ENCODE data around the gene RAD17.
"Not testable (repeated sequence)": the region's sequence is repeated elsewhere in the genome, so short reads cannot be mapped to it uniquely, and the experiment has no call there.

Gene RAD17

DNA sequence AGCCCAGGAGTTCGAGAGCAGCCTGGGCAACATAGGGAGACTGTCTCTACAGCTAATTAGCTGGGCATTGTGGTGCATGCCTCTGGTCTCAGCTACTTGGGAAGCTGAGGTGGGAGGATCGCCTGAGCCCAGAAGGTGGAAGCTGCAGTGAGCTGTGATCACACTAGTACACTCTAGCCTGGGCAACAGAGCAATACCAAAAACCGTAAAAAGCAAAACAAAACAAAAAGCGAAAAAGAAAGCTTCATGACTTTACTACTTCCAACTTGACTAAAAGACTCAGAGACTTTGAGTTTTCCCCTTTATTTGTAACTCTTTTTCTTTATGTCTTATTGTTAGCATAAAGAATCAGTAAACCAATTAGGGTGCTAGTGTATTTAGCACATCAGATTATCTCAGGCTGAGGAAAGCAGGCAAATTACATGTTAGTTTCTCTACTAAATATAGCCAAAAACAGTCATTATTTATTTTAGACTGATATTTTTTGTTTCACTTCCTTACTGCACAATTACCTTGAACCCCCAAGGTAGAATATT lies 5.4 kb downstream of the RAD17 start:
- DNase-seq: no peak

DNA sequence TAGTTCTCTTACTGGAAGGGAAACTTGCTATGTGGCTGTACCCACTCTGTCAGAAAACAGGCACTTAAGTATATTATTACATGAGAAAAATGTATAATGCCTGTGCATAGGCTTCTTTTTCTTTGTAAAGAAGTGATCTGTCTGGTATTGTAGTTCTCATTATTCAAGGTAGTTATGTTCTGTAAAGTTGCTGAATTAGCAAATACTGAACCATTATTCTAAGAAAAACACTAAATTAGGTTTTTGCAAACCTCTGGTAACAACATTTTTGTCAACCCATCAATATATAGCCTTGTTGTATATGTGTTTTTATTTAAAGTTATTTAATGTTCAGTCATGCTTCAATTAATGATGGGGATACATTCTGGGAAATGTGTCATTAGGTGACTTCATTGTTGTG lies 8.8 kb downstream of the RAD17 start:
- DNase-seq: no peak

DNA sequence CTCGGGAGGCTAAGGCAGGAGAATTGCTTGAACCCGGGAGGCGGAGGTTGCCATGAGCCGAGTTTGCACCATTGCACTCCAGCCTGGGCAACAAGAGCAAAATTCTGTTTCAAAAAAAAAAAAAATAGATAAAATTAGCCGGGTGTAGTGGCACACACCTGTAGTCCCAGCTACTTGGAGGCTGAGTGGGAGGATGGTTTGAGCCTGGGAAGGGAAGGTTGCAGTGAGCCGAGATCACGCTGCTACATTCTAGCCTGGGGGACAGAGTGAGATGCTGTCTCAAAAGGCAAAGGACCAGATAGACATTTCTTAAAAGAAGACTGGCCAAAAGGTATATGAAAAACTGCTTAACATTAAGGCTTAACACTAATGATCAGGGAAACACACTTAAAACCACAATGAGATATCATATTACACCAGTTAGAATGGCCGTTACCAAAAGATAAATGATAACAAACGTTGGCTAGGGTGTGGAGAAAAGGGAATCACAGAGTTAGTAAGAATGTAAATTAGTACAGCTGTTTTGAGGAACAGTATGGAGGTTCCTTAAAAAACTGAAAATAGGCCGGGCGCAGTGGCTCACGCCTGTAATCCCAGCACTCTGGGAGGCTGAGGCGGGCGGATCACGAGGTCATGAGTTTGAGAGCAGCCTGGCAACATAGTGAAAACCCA lies 35.2 kb downstream of the RAD17 start:
- DNase-seq: no peak

DNA sequence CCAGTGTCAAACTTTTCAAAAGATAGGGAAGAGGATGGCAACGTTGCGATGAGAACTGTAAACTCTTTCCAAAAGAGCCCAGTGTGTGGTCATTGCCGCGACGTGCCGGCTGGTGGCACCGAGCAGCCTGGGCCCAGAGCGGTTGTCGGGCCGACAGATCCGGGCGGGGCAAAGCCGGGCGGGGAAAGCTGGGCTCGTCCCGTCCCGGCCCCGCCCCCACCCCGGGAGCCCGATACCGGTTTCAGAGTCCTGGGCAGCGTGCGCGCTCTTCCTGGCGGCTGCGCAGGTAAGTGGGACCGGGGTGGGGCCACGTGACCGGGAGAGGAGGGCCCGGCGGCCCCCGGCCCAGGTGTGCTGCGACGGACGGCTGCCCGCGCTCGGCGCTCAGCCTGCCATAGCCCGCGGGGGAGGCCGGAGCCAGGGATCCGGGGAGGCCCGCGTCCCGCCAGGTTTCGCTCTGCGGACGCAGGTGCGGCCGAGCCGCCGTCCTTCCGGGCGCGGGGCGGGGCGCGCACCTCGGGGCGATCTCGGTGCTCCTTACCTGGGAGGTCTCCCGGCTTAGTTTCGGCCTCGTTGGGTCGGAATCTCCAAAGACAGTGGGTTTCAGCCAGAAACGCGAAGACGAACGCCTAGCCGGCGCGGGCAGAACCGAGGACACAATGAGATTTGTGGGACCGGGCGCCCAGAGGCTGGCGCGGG lies 45.4 kb downstream of the RAD17 start, which contains the start of gene MARVELD2:
Gene MARVELD2 (plus strand): TSS at position 232 of the 699 bp plus-strand sequence. CDS start 4,270 bp downstream, outside the sequence.
- peak; percentile 52 for DNase-seq

DNA sequence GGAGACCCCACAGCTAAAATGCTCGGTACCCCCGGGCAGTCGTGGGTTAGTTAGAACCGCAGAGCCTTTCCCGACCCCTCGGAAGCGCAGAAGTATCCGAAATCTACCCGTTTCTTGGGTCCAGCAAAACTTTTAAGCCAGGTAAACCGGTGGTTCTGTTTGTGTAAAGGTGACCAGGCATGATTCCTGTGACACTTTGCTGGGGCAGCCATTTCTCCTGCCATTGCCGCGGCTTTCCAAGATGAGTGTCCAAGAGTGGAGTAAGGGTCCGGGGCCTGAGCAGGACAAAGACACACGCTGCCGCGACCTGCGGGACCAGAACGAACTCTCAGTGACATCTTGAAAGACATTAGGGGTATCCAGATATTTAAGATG lies 46.0 kb downstream of the RAD17 start:
- DNase-seq: no peak

DNA sequence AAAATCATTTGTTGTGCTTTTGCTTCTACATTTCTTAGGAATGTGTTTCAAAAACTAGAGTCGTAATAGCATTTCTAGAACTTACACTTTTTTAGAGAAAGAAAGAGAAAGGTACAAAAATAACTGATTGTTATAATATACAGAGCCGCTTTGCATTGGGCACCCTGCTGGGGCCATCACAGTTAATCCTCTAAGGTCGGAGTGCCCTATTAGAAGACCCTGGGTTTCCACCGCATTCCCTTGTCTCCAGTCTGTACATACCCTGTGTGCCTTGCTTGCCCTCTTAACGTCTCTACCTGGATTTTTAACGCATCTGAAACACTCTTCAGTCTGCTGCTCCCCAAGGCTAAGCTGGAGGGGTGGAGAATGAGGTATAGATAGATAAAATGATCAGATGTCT lies 46.6 kb downstream of the RAD17 start:
- no peak for DNase-seq

DNA sequence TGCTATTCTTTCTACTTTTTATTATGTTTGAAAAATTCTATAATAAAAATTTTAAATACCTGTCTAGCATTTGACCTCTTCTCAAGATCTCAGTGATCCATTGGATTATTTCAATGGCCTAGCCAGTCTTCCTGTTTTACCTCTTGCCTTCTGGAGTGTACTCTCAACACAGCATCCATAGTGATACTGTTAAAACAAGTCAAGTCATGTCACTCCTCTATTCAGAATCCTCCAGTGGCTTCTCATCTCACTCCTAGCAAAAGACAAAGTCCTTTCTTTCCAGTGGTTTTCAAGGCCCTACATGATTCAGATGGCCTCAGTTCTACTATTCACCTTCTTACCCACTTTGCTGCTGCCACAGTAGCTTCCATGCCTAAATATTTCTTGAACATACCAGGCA lies 47.1 kb downstream of the RAD17 start:
- no peak for DNase-seq

DNA sequence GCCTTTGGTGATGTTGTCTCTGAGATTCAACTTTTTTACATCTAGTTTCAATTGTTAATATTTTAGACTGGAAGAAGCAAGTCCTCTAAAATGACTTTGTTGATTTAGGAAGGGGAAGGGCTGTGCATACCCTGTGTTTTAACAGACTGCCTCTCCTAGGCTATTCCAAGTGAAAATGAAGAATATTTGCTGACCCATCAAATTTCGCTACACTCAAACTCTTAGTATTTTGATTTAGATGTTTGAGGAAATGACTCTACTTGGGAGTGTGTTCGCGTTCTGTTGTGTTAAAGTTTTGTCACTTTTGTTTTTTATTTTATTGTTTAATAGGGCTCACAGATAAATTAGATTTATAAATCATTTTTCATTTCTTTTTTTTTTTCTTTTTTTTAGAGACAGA lies 48.9 kb downstream of the RAD17 start:
- no peak for DNase-seq

DNA sequence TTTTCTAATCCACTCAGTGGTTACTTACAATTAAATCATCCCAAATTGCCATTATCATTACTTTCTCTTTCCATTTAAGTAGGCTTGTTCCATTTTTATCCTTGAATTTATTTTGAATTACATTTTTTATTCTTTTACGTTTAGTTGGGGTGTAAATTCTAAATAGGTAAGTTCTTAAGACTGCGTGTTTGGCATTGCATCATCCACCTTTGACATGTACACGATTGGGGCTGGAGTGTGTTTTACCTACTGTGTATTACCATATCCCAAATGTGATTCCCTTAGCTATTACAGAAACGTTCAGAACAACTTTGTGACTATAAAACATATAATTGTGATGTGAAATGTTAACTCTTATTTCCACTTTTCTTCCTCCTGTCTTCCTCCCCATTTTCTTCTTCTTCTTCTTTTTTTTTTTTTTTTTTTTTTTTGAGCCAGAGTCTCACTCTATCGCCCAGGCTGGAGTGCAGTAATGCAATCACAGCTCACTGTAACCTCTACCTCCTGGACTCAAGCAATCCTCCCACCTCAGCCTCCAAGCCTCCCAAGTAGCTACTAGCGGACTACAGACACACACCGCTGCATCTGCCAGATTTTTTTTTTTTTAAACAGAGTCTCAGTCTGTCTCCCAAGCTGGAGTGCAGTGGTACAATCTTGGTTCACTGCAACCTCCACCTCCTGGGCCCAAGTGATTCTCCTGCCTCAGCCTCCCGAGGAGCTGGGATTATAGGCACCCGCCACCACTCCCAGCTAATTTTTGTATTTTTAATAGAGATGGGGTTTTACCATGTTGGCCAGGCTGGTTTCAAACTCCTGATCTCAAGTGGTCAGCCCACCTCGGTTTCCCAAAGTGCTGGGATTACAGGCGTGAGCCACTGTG lies 62.0 kb downstream of the RAD17 start:
- DNase-seq: no peak

DNA sequence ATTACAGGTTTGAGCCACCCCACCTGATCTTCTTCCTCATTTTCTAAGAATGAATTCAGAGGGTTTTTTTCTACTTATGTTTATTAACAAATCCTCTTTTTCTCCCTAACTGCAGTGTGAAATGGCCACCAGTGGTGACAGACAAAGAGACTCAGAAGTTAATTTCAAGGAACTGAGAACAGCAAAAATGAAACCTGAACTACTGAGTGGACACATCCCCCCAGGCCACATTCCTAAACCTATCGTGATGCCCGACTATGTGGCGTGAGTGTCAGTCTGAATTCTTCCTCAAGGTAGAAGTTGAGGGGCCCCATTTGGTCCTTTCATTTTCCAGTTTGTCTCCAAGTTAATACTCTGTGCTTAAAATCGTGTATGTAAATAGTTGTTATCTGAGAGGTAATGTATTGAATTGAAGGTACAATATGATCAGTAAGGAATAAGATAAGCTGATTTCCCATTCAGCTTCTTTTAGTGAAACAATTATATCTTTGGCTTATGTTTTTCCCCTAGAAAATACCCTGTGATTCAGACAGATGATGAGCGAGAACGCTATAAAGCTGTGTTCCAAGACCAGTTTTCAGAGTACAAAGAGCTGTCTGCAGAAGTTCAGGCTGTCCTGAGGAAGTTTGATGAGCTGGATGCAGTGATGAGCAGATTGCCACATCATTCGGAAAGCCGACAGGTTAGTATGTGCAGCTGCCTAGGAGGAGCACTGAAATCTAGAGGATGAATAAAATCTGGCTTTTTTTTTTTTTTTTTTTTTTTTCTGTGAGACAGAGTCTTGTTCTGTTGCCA lies 63.0 kb downstream of the RAD17 start:
- DNase-seq: peak; percentile 43

DNA sequence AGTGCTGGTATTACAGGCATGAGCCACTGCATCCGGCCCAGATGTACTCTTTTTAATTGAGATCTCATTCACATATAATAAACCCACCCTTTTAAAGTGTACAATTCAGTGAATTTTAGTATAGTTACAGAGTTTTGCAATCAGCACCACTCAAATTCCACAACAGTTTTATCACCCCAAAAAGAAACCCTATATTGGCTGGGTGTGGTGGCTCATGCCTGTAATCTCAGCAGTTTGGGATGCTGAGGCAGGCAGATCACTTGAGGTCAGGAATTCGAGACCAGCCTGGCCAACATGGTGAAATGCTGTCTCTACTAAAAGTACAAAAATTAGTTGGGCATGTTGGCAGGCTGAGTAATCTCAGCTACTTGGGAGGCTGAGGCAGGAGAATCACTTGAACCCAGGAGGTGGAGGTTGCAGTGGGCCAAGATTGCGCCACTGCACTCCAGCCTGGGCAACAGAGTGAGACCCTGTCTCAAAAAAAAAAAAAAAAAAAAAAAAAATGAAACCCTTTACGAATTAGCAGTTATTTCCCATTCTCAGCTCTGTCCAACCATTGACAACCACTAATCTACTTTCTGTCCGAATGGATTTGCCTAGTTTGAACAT lies 65.8 kb downstream of the RAD17 start:
- not testable (repeated sequence) for DNase-seq

DNA sequence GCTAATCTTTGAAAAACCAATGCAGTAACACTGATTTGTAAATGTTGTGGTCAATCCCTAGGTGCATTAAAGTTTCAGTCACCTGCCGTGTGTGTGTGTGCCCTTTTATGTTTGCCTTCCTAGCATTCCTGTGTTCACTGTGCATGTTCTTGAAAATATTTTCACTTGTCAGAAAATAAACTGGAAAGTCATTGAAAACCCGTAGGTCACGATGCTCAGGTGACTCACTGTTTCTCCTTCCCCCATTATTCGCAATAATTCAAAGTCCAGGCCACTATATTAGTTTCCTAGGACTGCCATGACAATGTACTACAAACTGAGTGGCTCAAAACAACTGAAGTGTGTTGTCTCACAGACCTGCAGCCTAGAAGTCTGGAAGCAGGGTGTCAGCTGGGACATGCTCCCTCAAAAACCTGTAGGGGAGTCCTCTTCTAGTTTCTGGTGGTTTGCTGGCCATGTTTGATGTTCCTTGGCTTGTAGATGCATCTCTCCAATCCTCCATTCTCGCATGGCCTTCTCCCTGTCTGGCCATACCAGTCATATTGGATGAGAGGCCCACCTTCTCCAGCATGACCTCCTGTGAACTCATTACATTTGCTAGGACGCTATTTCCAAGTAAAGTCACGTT lies 74.6 kb downstream of the RAD17 start:
- no peak for DNase-seq

DNA sequence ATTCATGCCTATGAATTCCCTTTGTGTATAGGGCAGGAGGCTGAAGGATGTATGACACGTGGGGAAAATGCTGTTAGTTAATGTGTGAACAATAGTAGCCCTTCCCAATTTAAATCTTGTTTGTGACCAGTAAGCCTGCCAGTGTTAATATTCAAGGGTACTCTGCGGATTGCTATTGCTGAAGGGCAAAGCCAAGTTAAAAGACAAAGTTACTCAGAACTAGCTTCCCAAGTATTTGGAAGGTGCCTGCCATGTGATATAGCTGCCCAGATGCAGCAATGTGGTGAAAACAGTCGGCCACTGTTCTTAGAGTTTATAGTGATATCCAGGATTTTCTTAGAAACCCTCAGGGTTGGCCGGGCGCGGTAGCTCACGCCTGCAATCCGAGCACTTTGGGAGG lies 79.9 kb downstream of the RAD17 start:
- DNase-seq: no peak

DNA sequence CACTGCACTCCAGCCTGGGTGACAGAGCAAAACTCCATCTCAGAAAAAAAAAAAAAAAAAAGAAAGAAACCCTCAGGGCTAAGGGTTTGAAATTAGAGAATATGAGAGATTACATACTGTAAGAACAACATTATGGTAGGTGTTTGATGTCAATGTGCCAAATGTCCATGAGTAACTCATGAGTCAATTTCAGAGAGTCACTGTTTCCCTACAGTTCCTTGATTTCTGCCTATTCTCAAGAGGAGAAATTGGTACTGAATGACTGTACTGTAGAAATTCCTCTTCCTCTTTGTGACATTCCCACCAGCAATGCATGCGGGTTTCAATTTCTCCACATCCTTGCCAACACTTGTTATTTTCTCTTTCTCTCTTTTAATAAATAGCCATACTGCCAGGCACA lies 80.5 kb downstream of the RAD17 start:
- no peak for DNase-seq

DNA sequence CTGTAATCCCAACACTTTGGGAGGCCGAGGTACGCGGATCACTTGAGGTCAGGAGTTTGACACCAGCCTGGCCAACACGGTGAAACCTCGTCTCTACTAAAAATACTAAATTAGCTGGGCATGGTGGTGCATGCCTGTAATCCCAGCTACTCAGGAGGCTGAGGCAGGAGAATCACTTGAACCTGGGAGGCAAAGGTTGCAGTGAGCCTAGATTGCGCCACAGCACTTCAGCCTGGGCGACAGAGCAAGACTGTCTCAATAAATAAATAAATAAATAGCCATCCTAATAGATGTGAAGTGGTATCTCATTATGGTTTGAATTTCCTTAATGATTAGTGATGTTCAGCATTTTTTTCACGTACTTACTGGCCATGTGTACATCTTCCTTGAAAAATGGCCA lies 80.9 kb downstream of the RAD17 start:
- DNase-seq: not testable (repeated sequence)

DNA sequence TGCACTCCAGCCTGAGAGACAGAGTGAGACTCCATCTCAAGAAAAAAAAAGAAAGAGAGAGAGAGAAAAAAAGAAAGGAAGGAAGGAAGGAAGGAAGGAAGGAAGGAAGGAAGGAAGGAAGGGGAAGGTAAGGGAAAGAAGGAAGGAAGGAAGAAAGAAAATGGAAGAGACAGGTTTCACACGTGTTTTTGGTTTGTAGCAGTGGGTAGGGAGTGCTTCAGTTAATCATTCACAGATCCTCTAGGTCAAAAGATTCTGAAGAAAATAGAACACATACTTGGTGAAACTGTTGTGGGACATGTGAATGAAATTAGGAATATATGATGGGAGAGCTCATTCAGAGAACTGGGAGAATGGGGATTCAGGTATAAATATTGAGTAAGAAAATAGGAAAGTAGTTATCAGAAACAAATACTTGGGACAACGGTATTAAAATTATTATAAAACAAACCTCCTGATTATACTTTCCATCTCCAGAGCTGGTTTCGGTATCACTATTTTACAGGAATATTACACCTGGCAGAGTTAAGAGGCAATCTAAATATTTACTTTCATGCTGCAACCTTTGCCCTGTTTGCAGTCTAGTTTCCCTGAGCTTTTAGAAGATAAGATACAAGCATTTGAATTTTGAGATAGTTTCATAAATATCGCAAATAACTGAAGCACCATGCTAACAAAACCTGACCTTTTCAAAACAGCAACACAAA lies 82.5 kb downstream of the RAD17 start:
- no peak for DNase-seq

DNA sequence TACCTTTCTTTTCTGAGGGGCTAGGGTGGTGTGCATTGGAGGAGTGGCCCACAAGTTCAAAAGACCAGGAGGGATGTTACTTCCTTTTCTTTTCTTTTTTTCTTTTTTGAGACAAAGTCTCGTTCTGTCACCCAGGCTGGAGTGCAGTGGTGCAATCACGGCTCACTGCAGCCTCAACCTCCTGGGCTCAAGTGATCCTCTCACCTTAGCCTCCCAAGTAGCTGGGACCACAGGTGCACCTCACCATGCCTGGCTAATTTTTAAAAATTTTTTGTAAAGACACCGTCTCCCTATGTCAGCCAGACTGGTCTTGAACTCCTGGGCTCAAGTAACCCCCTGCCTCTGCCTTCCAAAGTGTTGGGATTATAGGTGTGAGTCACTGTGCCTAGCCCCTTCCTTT lies 83.9 kb downstream of the RAD17 start:
- not testable (repeated sequence) for DNase-seq

DNA sequence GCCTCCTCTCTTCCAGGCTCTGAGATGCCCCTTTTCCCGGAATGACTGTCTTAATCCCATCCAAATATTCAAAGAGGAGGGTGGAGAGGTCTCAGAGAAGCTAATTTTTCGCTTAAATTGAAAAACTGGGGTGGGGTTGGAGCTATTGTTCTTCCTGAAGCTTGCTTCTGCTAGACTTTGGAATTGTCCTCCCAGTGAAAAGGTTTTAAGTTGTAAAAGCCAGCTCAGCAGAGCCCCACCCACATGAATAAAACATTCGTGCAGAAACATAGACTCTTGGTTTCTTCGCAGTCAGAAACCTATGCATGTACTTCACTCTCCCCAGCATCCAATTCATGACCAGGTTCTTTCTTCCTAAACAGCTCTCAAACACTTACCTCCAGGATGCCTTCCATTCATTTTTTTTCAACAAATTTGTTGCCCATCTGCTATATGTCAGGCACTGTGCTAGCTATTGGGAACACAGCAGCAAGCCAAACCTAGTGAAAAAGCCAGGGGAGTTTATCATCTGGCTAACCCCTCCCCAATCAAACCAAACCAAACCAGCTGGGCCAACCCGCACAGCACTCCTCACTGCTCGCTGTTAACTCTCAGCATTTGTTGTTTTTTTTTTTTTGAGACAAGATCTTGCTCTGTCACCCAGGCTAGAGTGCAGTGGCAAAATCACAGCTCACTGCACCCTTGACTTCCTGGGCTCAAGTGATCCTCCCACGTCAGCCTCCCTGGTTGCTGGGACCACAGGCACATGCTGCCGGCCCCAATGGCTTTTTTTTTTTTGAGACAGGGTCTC lies 85.0 kb downstream of the RAD17 start:
- DNase-seq: no peak

DNA sequence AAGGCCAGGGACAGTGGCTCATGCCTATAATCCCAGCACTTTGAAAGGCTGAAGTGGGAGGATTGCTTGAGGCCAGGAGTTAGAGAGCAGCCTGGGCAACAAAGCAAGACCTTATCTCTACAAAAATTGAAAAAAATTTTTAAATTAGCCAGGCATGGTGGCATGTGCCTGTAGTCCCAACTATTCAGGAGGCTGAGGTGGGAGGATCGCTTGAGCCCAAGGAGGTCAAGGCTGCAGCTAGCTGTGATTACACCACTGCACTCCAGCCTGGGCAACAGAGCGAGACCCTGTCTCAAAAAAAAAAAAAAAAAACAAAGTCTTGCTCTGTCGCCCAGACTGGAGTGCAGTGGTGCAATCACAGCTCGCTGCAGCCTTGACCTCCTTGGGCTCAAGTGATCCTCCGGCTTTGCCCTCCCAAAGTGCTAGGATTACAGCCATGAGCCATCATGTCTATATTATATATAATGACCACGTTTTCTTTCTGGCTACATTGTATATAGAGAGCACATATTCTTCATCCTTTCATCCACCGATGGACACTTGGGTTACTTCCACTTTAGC lies 85.9 kb downstream of the RAD17 start:
- DNase-seq: not testable (repeated sequence)

DNA sequence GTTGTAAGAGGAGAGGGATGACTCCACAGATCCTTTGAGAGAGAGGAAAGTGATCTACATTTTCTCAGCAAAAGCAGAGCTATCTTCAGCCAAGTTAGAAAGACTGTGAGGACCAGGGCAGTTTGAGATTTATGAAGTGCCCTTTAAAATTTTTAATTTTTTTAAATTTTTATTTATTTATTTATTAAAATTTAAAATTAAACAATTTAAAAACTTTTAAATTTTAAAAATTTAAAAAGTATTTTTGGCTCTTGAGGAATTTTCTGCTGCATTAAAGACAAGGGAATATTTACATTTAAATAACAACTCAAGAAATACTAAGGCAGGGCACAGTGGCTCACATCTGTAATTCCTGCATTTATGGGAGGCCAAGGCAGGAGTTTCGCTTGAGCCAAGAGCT lies 92.6 kb downstream of the RAD17 start:
- DNase-seq: no peak
